ENCODE results near the gene ZNF324B.

Gene ZNF324B

GRCh38 chr19:58407658-58408151 lies 43.7 kb upstream of the ZNF324B start:
- H2BK12ac ChIP-seq (ENCODE audit: low read length) = peak overlapping the region; percentile 13
- no peak for DNase-seq
- peak overlapping the region; percentile 70 for H4K8ac ChIP-seq (ENCODE audit: low read depth, low read length)
- H3K4me1 ChIP-seq (ENCODE audit: control insufficient read depth in 1 of 2, insufficient read depth in 2 of 2, low read length in 2 of 2) = peaks cover 13% of the 10 kb centered on the region in 2 experiments
- H3K18ac ChIP-seq (ENCODE audit: low read length) = peak overlapping the region; percentile 68
- no peaks in the 10 kb centered on the region for H3K27me3 ChIP-seq (ENCODE audit: insufficient read depth, low read length)
- H3K4ac ChIP-seq (ENCODE audit: low read depth, low read length) = peak overlapping the region; percentile 27
- peak overlapping the region; percentile 30 for H3K14ac ChIP-seq (ENCODE audit: low read length)
- H3K79me1 ChIP-seq (ENCODE audit: low read length) = peaks cover 12% of the 10 kb centered on the region
- H3K27ac ChIP-seq (ENCODE audit: low read depth, low read length) = no peak overlapping the region
- peaks cover 2% of the 10 kb centered on the region for H3K9me3 ChIP-seq (ENCODE audit: insufficient read depth, low read depth, low read length)
- peak overlapping the region; percentile 11 for H2BK5ac ChIP-seq (ENCODE audit: low read depth, low read length, poor library complexity)
- H3K4me3 ChIP-seq (ENCODE audit: low read depth, low read length) = peak overlapping the region; percentile 89
- H2AFZ ChIP-seq (ENCODE audit: insufficient read depth, low read length, poor library complexity) = peak overlapping the region; percentile 53
- H4K91ac ChIP-seq (ENCODE audit: low read depth, low read length) = peak overlapping the region; percentile 21
- H2AK5ac ChIP-seq (ENCODE audit: low read length) = peak overlapping the region; percentile 78
- peak overlapping the region; percentile 5 for H2BK120ac ChIP-seq (ENCODE audit: insufficient read depth, low read length, poor library complexity)
- H3K23ac ChIP-seq (ENCODE audit: low read length) = no peak overlapping the region
- H3K4me2 ChIP-seq (ENCODE audit: low read length) = peak overlapping the region; percentile 88
- peak overlapping the region; percentile 86 for H3K9ac ChIP-seq (ENCODE audit: low read length)
- WGBS (ENCODE audit: extremely low coverage, insufficient coverage, insufficient read length) = no CpG with 5 or more reads among the region's 22 CpGs
- peak overlapping the region; percentile 62 for H4K12ac ChIP-seq (ENCODE audit: low read depth, low read length)
- H3K36me3 ChIP-seq (ENCODE audit: control insufficient read depth in 1 of 2, insufficient read depth in 2 of 2, low read length in 2 of 2) = no peaks in the 10 kb centered on the region
- H3K79me2 ChIP-seq (ENCODE audit: control insufficient read depth, insufficient read depth, low read length, poor library complexity) = peaks cover 9% of the 10 kb centered on the region

GRCh38 chr19:58408152-58409009 lies 43.0 kb upstream of the ZNF324B start, which contains the start of gene ZNF584:
Gene ZNF584 (plus strand): TSS chr19:58408649. CDS start chr19:58409148, 499 bp downstream.
- Histone ChIP-seq H2BK12ac (ENCODE audit: low read length) (peak within 1 kb of the TSS; percentile 13), H3K4me2 (ENCODE audit: low read length) (peak within 1 kb of the TSS; percentile 88), H3K79me1 (ENCODE audit: low read length) (peaks cover 12% of the 10 kb centered on the region), H3K27me3 (ENCODE audit: insufficient read depth, low read length) (no peaks in the 10 kb centered on the region), H3K27ac (ENCODE audit: low read depth, low read length) (peak within 1 kb of the TSS; percentile 44), H3K9ac (ENCODE audit: low read length) (peak within 1 kb of the TSS; percentile 86), H3K4me1 (ENCODE audit: control insufficient read depth in 1 of 2, insufficient read depth in 2 of 2, low read length in 2 of 2) (peaks cover 13% of the 10 kb centered on the region in 2 experiments), H2AFZ (ENCODE audit: insufficient read depth, low read length, poor library complexity) (peak within 1 kb of the TSS; percentile 94), H4K91ac (ENCODE audit: low read depth, low read length) (peak within 1 kb of the TSS; percentile 48), H2BK5ac (ENCODE audit: low read depth, low read length, poor library complexity) (peak within 1 kb of the TSS; percentile 11), H3K18ac (ENCODE audit: low read length) (peak within 1 kb of the TSS; percentile 68), H3K23ac (ENCODE audit: low read length) (no peak within 1 kb of the TSS), H3K4me3 (ENCODE audit: low read depth, low read length) (peak within 1 kb of the TSS; percentile 93), H2AK5ac (ENCODE audit: low read length) (peak within 1 kb of the TSS; percentile 78), H4K8ac (ENCODE audit: low read depth, low read length) (peak within 1 kb of the TSS; percentile 87), H3K79me2 (ENCODE audit: control insufficient read depth, insufficient read depth, low read length, poor library complexity) (peaks cover 9% of the 10 kb centered on the region), H3K14ac (ENCODE audit: low read length) (peak within 1 kb of the TSS; percentile 65), H3K36me3 (ENCODE audit: control insufficient read depth in 1 of 2, insufficient read depth in 2 of 2, low read length in 2 of 2) (no peaks in the 10 kb centered on the region), H4K12ac (ENCODE audit: low read depth, low read length) (peak within 1 kb of the TSS; percentile 79), H2BK120ac (ENCODE audit: insufficient read depth, low read length, poor library complexity) (peak within 1 kb of the TSS; percentile 27), H3K4ac (ENCODE audit: low read depth, low read length) (peak within 1 kb of the TSS; percentile 29), H3K9me3 (ENCODE audit: insufficient read depth, low read depth, low read length) (peaks cover 2% of the 10 kb centered on the region)
- WGBS (ENCODE audit: extremely low coverage, insufficient coverage, insufficient read length) = no CpG with 5 or more reads among the region's 100 CpGs
- peak; percentile 87 to 93 for DNase-seq

- H3K14ac ChIP-seq (ENCODE audit: low read length) = peak overlapping the region; percentile 65
- peak overlapping the region; percentile 79 for H4K12ac ChIP-seq (ENCODE audit: low read depth, low read length)
- H2AK5ac ChIP-seq (ENCODE audit: low read length) = peak overlapping the region; percentile 24
- peaks cover 9% of the 10 kb centered on the region for H3K79me2 ChIP-seq (ENCODE audit: control insufficient read depth, insufficient read depth, low read length, poor library complexity)
- no peak overlapping the region for H3K27ac ChIP-seq (ENCODE audit: low read depth, low read length)
- peak overlapping the region; percentile 19 for H3K9ac ChIP-seq (ENCODE audit: low read length)
- peak overlapping the region; percentile 28 for H3K18ac ChIP-seq (ENCODE audit: low read length)
- H4K8ac ChIP-seq (ENCODE audit: low read depth, low read length) = peak overlapping the region; percentile 87
- H2BK120ac ChIP-seq (ENCODE audit: insufficient read depth, low read length, poor library complexity) = peak overlapping the region; percentile 27
- H3K4ac ChIP-seq (ENCODE audit: low read depth, low read length) = peak overlapping the region; percentile 29
- no peak overlapping the region for H3K23ac ChIP-seq (ENCODE audit: low read length)
- peak overlapping the region; percentile 93 for H3K4me3 ChIP-seq (ENCODE audit: low read depth, low read length)
- H2BK12ac ChIP-seq (ENCODE audit: low read length) = no peak overlapping the region
- H3K27me3 ChIP-seq (ENCODE audit: insufficient read depth, low read length) = no peaks in the 10 kb centered on the region
- H3K9me3 ChIP-seq (ENCODE audit: insufficient read depth, low read depth, low read length) = peaks cover 2% of the 10 kb centered on the region
- H3K79me1 ChIP-seq (ENCODE audit: low read length) = peaks cover 12% of the 10 kb centered on the region
- peak overlapping the region; percentile 48 for H4K91ac ChIP-seq (ENCODE audit: low read depth, low read length)
- H2BK5ac ChIP-seq (ENCODE audit: low read depth, low read length, poor library complexity) = no peak overlapping the region
- H3K4me2 ChIP-seq (ENCODE audit: low read length) = peak overlapping the region; percentile 79
- DNase-seq = peak in 1 of 2 donors; percentile 20
- H2AFZ ChIP-seq (ENCODE audit: insufficient read depth, low read length, poor library complexity) = peak overlapping the region; percentile 94
- H3K4me1 ChIP-seq (ENCODE audit: control insufficient read depth in 1 of 2, insufficient read depth in 2 of 2, low read length in 2 of 2) = peaks cover 13% of the 10 kb centered on the region in 2 experiments
- WGBS (ENCODE audit: extremely low coverage, insufficient coverage, insufficient read length) = no CpG with 5 or more reads among the region's 34 CpGs
- no peaks in the 10 kb centered on the region for H3K36me3 ChIP-seq (ENCODE audit: control insufficient read depth in 1 of 2, insufficient read depth in 2 of 2, low read length in 2 of 2)
Measured at GRCh38 chr19:58409010-58409790, 42.2 kb upstream of the ZNF324B start.

GRCh38 chr19:58416604-58417003 lies 34.8 kb upstream of the ZNF324B start:
- no peak overlapping the region for H3K14ac ChIP-seq (ENCODE audit: low read length)

More at GRCh38 chr19:58416604-58417003, 34.8 kb upstream of the ZNF324B start:
- no peak overlapping the region for H3K23ac ChIP-seq (ENCODE audit: low read length)
- H3K4me1 ChIP-seq (ENCODE audit: control insufficient read depth in 1 of 2, insufficient read depth in 2 of 2, low read length in 2 of 2) = no peaks in the 10 kb centered on the region
- H2AFZ ChIP-seq (ENCODE audit: insufficient read depth, low read length, poor library complexity) = no peak overlapping the region
- H3K4me2 ChIP-seq (ENCODE audit: low read length) = no peak overlapping the region
- no peak overlapping the region for H2BK5ac ChIP-seq (ENCODE audit: low read depth, low read length, poor library complexity)
- no peak overlapping the region for H4K91ac ChIP-seq (ENCODE audit: low read depth, low read length)
- H3K27me3 ChIP-seq (ENCODE audit: insufficient read depth, low read length) = no peaks in the 10 kb centered on the region
- H3K79me2 ChIP-seq (ENCODE audit: control insufficient read depth, insufficient read depth, low read length, poor library complexity) = no peaks in the 10 kb centered on the region
- no peak overlapping the region for H2BK120ac ChIP-seq (ENCODE audit: insufficient read depth, low read length, poor library complexity)
- no peak overlapping the region for H3K4ac ChIP-seq (ENCODE audit: low read depth, low read length)
- no peak overlapping the region for H4K12ac ChIP-seq (ENCODE audit: low read depth, low read length)
- H3K9me3 ChIP-seq (ENCODE audit: insufficient read depth, low read depth, low read length) = peaks cover 5% of the 10 kb centered on the region
- H3K79me1 ChIP-seq (ENCODE audit: low read length) = no peaks in the 10 kb centered on the region
- H3K18ac ChIP-seq (ENCODE audit: low read length) = no peak overlapping the region
- H3K36me3 ChIP-seq (ENCODE audit: control insufficient read depth in 1 of 2, insufficient read depth in 2 of 2, low read length in 2 of 2) = peaks cover 12 to 29% of the 10 kb centered on the region in 2 experiments
- H3K9ac ChIP-seq (ENCODE audit: low read length) = no peak overlapping the region
- no peak overlapping the region for H3K27ac ChIP-seq (ENCODE audit: low read depth, low read length)
- DNase-seq = no peak
- no peak overlapping the region for H3K4me3 ChIP-seq (ENCODE audit: low read depth, low read length)
- H4K8ac ChIP-seq (ENCODE audit: low read depth, low read length) = no peak overlapping the region
- H2AK5ac ChIP-seq (ENCODE audit: low read length) = no peak overlapping the region
- WGBS (ENCODE audit: extremely low coverage, insufficient coverage, insufficient read length) = no CpG with 5 or more reads among the region's 5 CpGs
- no peak overlapping the region for H2BK12ac ChIP-seq (ENCODE audit: low read length)

Data from trophoblast cell (in vitro differentiated cells and primary cell).